Measurements from ENCODE around the gene CLK3. TPM values are rescaled to one million over a fixed set of nuclear protein-coding genes. Genes with fewer than 3 reads are reported as not detected.
A peak's percentile ranks its signal among the peaks of the same experiment; 100 is the strongest.

CLK3 gene
- total RNA-seq, 1 donor from 2014 or later, result 53.2 TPM

GRCh38 chr15:74631935-74632560 is 16.4 kb downstream of the CLK3 start:
- peaks cover 30% of the 10 kb centered on the region for H3K36me3 Mint-ChIP-seq (ENCODE audit: unreplicated experiment)
- H3K4me3 Mint-ChIP-seq (ENCODE audit: unreplicated experiment), result no peak overlapping the region
- peak; percentile 83 for TF ChIP-seq CTCF (IDR thresholded peaks at IDR 0.05)
- H3K9me3 Mint-ChIP-seq (ENCODE audit: unreplicated experiment), result no peaks in the 10 kb centered on the region
- DNase-seq (ENCODE audit: extremely low spot score, unreplicated experiment), result no peak
- H3K27ac Mint-ChIP-seq (ENCODE audit: unreplicated experiment), result no peak overlapping the region
- H3K27me3 Mint-ChIP-seq (ENCODE audit: unreplicated experiment), result no peaks in the 10 kb centered on the region
- H3K4me1 Mint-ChIP-seq (ENCODE audit: unreplicated experiment), result no peaks in the 10 kb centered on the region

GRCh38 chr15:74632601-74633000 is 17.0 kb downstream of the CLK3 start:
- Mint-ChIP-seq H3K27ac (ENCODE audit: unreplicated experiment) (no peak overlapping the region), H3K9me3 (ENCODE audit: unreplicated experiment) (no peaks in the 10 kb centered on the region), H3K4me1 (ENCODE audit: unreplicated experiment) (no peaks in the 10 kb centered on the region), H3K27me3 (ENCODE audit: unreplicated experiment) (no peaks in the 10 kb centered on the region), H3K4me3 (ENCODE audit: unreplicated experiment) (no peak overlapping the region), H3K36me3 (ENCODE audit: unreplicated experiment) (peaks cover 30% of the 10 kb centered on the region)
- DNase-seq (ENCODE audit: extremely low spot score, unreplicated experiment), result no peak
- TF ChIP-seq CTCF (IDR thresholded peaks at IDR 0.05), result no peak

- DNase-seq (ENCODE audit: extremely low spot score, unreplicated experiment), result no peak
- no peak for TF ChIP-seq CTCF (IDR thresholded peaks at IDR 0.05)
- H3K4me1 Mint-ChIP-seq (ENCODE audit: unreplicated experiment), result no peaks in the 10 kb centered on the region
- H3K36me3 Mint-ChIP-seq (ENCODE audit: unreplicated experiment), result peaks cover 30% of the 10 kb centered on the region
- no peaks in the 10 kb centered on the region for H3K9me3 Mint-ChIP-seq (ENCODE audit: unreplicated experiment)
- H3K27me3 Mint-ChIP-seq (ENCODE audit: unreplicated experiment), result no peaks in the 10 kb centered on the region
- H3K27ac Mint-ChIP-seq (ENCODE audit: unreplicated experiment), result no peak overlapping the region
- H3K4me3 Mint-ChIP-seq (ENCODE audit: unreplicated experiment), result no peak overlapping the region
Observed at GRCh38 chr15:74633781-74634180, 18.1 kb downstream of the CLK3 start.

- no peaks in the 10 kb centered on the region for H3K9me3 Mint-ChIP-seq (ENCODE audit: unreplicated experiment)
- H3K27me3 Mint-ChIP-seq (ENCODE audit: unreplicated experiment), result no peaks in the 10 kb centered on the region
- no peak overlapping the region for H3K27ac Mint-ChIP-seq (ENCODE audit: unreplicated experiment)
- H3K4me3 Mint-ChIP-seq (ENCODE audit: unreplicated experiment), result no peak overlapping the region
- peak; percentile 94 for TF ChIP-seq CTCF (IDR thresholded peaks at IDR 0.05)
- H3K36me3 Mint-ChIP-seq (ENCODE audit: unreplicated experiment), result peaks cover 32% of the 10 kb centered on the region
- no peak for DNase-seq (ENCODE audit: extremely low spot score, unreplicated experiment)
- H3K4me1 Mint-ChIP-seq (ENCODE audit: unreplicated experiment), result no peaks in the 10 kb centered on the region
Observed at GRCh38 chr15:74635228-74635627, 19.6 kb downstream of the CLK3 start.

- Mint-ChIP-seq H3K27me3 (ENCODE audit: unreplicated experiment) (no peaks in the 10 kb centered on the region), H3K9me3 (ENCODE audit: unreplicated experiment) (no peaks in the 10 kb centered on the region), H3K36me3 (ENCODE audit: unreplicated experiment) (peaks cover 31% of the 10 kb centered on the region), H3K27ac (ENCODE audit: unreplicated experiment) (no peak overlapping the region), H3K4me3 (ENCODE audit: unreplicated experiment) (no peak overlapping the region), H3K4me1 (ENCODE audit: unreplicated experiment) (no peaks in the 10 kb centered on the region)
- DNase-seq (ENCODE audit: extremely low spot score, unreplicated experiment), result no peak
- TF ChIP-seq CTCF (IDR thresholded peaks at IDR 0.05), result no peak
Observed at GRCh38 chr15:74636984-74637383, 21.3 kb downstream of the CLK3 start.
